PC-9 (cell line): ENCODE measurements around the gene CMTM4.

Experiments used
- CTCF ChIP-seq: fragments of 200-600 bp; sonication (generic); conservative IDR thresholded peaks from 2 replicates; pipeline ENCODE4 v1.6.1; 2017; ENCODE audit warnings: mixed run types, antibody characterized with exemption, mild to moderate bottlenecking, moderate library complexity
- EZH2 ChIP-seq: fragments of 200-600 bp; sonication (generic); IDR thresholded peaks from 2 replicates; pipeline ENCODE4 v1.8.0; 2017; ENCODE audit warnings: antibody characterized with exemption, low read depth

GRCh38 chr16:66580605-66581209, 115.8 kb downstream of the CMTM4 start:
- TF ChIP-seq CTCF: no peak
- no peak for TF ChIP-seq EZH2
